ENCODE data around the gene IGDCC3.

- TF ChIP-seq, protein P1, sequence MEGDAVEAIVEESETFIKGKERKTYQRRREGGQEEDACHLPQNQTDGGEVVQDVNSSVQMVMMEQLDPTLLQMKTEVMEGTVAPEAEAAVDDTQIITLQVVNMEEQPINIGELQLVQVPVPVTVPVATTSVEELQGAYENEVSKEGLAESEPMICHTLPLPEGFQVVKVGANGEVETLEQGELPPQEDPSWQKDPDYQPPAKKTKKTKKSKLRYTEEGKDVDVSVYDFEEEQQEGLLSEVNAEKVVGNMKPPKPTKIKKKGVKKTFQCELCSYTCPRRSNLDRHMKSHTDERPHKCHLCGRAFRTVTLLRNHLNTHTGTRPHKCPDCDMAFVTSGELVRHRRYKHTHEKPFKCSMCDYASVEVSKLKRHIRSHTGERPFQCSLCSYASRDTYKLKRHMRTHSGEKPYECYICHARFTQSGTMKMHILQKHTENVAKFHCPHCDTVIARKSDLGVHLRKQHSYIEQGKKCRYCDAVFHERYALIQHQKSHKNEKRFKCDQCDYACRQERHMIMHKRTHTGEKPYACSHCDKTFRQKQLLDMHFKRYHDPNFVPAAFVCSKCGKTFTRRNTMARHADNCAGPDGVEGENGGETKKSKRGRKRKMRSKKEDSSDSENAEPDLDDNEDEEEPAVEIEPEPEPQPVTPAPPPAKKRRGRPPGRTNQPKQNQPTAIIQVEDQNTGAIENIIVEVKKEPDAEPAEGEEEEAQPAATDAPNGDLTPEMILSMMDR (IDR thresholded peaks at IDR 0.05) = no peak
- TF ChIP-seq EP300 (IDR thresholded peaks at IDR 0.05) (no peak), POLR2A (IDR thresholded peaks at IDR 0.05) (no peak)
Measured at GRCh38 chr15:65287520-65287855, 90.3 kb downstream of the IGDCC3 start.

All from tibial nerve (tissue), 4 donors.